Testis (tissue), 2 donors: Measurements from ENCODE around the gene MLYCD.

Source experiments
- POLR2A ChIP-seq: fragments of 450-650 bp; IDR thresholded peaks from one replicate; pipeline ENCODE4 v1.6.1; 2017; ENCODE audit warnings: antibody characterized with exemption, mild to moderate bottlenecking, moderate library complexity
- TF ChIP-seq, protein P1 (sequence below), 3 experiments: fragments of 450-650 bp in 2 of 3; fragments of 200-600 bp in 1 of 3; sonication (generic) in 1 of 3; IDR thresholded peaks; one replicate each; pipeline ENCODE4 v1.5.1; 2016 to 2019; ENCODE audit warnings: antibody characterized with exemption in 3 of 3, mild to moderate bottlenecking in 2 of 3, moderate library complexity in 1 of 3

DNA sequence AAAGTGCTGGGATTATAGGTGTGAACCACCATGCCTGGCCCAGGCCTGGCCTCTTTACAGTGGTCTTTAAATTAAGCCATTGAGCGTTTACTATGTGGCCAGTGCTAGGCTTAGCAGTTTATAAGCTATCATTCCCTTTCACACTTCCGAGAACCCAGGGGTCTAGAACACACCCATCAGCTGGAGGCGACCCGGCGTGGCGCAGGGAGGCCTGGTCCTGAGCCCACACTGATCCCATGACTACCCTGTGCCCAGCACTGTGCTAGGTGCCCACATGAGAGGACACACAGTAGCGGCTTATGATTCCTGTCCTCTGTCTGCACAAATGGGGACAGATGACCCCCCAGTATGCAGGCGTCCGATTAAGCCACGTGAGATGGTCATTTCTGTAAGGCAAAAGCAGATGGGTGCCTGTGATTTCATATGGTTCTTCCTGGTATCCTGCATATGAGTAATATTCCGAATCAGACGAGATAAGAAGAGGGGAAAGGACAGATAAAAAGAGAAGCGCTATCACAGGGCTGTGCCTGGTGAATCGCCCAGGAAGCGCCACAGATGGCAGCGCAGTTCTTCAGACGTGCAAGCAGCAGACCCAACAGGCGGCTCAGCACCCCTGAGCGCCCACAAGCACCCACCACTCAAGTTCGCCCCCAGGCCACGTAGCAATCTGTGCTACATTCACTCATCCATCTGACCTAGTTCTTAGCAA, 59.4 kb downstream of the MLYCD start:
- TF ChIP-seq POLR2A: no peak
- TF ChIP-seq, protein P1, sequence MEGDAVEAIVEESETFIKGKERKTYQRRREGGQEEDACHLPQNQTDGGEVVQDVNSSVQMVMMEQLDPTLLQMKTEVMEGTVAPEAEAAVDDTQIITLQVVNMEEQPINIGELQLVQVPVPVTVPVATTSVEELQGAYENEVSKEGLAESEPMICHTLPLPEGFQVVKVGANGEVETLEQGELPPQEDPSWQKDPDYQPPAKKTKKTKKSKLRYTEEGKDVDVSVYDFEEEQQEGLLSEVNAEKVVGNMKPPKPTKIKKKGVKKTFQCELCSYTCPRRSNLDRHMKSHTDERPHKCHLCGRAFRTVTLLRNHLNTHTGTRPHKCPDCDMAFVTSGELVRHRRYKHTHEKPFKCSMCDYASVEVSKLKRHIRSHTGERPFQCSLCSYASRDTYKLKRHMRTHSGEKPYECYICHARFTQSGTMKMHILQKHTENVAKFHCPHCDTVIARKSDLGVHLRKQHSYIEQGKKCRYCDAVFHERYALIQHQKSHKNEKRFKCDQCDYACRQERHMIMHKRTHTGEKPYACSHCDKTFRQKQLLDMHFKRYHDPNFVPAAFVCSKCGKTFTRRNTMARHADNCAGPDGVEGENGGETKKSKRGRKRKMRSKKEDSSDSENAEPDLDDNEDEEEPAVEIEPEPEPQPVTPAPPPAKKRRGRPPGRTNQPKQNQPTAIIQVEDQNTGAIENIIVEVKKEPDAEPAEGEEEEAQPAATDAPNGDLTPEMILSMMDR (IDR thresholded peaks at IDR 0.05): no peak
